HG03196 (cell line): ENCODE measurements around the gene ARF4.
A peak's percentile ranks its signal among the peaks of the same experiment; 100 is the strongest.

Experiments
- ATAC-seq: cut with Tn5 transposase; IDR thresholded peaks from one replicate; pipeline ENCODE4 v1.9.1; 2021; ENCODE audit not compliant: unreplicated experiment

Gene ARF4

DNA sequence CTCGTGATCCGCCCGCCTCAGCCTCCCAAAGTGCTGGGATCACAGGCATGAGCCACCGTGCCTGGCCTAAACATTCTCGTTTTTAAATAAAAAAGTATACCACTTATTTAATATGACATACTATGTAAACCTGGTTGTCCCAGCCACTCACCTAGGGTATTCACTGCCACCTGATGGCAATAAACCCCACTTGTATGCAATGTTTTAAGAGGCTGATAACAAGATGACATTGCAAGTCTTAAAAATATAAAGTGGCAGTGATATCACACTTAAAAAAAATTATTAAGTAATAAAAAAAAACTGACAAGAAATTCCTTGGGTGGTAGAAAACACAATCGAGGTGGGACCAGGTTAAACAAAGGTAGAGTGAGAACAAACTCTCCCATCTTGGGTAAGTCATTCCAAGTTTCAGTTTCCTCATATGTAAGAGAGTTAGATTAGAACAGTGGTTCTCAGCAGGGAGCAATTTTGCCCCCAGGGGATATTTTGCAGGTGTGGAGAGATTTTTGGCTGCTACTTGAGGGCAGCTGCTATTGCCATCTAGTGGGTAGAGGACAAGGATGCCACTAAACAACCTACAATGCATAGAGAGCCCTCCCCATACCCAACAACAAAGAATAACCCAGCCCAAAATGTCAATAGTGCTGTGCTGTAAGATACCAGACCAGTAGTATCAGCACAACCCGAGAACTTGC is 14.5 kb downstream of the ARF4 start:
- no peak for ATAC-seq

GRCh38 chr3:57577801-57578200 is 19.3 kb downstream of the ARF4 start:
- ATAC-seq = no peak

DNA sequence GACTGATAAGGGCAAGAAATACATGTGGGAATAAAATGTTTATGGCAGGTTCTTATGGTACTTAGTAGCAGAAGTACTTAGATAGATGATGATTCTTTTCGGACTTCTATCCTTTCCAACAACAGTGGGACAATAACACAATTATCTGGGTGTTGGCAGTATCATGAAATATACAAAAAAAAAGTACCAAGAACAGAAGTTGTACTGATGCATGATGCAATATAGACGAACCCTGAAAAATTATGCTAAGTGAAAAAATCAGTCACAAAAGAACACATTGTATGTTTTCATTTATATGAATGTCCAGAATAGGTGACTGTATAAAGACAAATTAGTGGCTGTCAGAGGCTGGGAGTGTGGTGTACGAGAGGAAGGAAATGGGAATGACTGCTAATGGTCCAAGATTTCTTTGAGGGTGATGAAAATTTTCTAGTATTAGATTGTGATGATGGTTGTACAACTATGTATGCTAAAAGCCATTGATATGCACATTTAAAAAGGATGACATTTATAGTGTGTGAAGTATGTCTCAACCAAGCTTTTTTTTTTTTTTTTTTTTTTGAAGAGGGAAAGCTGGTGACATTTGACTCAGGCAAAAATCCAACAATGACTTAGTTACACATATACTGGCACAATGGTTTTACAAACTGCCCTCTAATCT is 21.0 kb downstream of the ARF4 start:
- no peak for ATAC-seq

GRCh38 chr3:57572096-57572495 is 25.0 kb downstream of the ARF4 start:
- ATAC-seq = no peak

DNA sequence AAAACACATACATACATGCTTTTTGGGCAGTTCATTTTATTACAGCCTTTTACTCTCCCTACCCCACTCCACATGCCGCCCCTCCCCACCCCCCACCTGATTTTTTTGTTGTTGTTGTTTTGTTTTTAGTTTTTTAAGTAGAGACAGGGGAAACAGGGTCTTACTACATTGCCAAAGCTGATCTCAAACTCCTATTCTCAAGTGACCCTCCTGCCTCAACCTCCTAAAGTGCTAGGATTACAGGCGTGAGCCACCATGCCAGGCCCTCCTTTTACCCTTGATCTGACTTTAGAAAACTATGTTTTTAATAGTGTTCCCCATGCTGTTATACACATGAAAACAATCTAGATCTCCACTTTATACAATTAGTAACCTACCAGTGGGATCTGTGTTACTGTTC is 26.3 kb downstream of the ARF4 start:
- no peak for ATAC-seq

GRCh38 chr3:57569859-57570450 is 27.2 kb downstream of the ARF4 start:
- ATAC-seq = no peak

DNA sequence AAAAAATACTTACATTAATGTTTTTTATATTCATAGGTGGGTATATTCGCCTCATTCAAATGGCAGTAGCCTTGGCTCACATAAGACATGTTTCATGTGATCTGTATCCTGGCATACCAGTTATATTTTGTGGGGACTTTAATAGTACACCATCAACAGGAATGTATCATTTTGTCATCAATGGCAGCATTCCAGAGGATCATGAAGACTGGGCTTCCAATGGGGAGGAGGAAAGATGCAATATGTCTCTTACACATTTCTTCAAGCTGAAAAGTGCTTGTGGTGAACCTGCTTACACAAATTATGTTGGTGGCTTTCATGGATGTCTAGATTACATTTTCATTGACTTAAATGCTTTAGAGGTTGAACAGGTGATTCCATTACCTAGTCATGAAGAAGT is 37.6 kb downstream of the ARF4 start:
- ATAC-seq = no peak

- peak; percentile 22 for ATAC-seq
Observed at GRCh38 chr3:57557085-57557537, 40.0 kb downstream of the ARF4 start.

DNA sequence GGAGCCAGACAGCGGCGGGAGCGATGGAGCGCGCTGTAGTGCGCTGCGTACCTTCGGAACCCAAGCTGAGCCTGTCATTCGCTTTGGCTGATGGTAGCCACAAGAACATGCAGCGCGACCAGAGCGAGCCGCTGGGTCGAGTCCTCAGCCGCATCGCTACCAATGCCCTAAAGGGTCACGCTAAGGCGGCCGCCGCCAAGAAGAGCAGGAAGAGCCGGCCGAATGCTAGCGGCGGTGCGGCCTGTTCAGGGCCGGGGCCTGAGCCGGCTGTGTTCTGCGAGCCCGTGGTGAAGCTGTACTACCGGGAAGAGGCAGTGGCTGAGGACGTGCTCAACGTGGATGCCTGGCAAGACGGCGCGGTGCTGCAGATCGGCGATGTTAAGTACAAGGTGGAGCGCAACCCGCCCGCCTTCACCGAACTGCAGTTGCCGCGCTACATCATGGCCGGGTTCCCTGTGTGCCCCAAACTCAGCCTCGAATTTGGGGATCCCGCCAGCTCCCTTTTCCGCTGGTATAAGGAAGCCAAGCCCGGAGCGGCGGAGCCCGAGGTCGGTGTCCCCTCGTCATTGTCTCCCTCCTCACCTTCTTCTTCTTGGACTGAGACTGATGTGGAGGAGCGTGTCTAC is 40.6 kb downstream of the ARF4 start:
- ATAC-seq = peak; percentile 30

- ATAC-seq = peak; percentile 86
Observed at GRCh38 chr3:57555738-57556458, 41.2 kb downstream of the ARF4 start, which contains the start of gene PDE12. PDE12 (plus strand) TSS chr3:57556274; CDS start chr3:57556380, 106 bp downstream.

GRCh38 chr3:57555306-57555705 is 41.8 kb downstream of the ARF4 start:
- ATAC-seq = no peak

GRCh38 chr3:57546616-57547015 is 50.5 kb downstream of the ARF4 start:
- ATAC-seq = no peak

- ATAC-seq = no peak
Observed at GRCh38 chr3:57545636-57546268, 51.4 kb downstream of the ARF4 start.

GRCh38 chr3:57544181-57545125 is 52.7 kb downstream of the ARF4 start, which contains the start of gene DNAH12:
DNAH12 (minus strand) TSS chr3:57544344; CDS start chr3:57542870, 1,474 bp downstream.
- ATAC-seq = no peak

- ATAC-seq = no peak
Observed at GRCh38 chr3:57538465-57538864, 58.7 kb downstream of the ARF4 start.

DNA sequence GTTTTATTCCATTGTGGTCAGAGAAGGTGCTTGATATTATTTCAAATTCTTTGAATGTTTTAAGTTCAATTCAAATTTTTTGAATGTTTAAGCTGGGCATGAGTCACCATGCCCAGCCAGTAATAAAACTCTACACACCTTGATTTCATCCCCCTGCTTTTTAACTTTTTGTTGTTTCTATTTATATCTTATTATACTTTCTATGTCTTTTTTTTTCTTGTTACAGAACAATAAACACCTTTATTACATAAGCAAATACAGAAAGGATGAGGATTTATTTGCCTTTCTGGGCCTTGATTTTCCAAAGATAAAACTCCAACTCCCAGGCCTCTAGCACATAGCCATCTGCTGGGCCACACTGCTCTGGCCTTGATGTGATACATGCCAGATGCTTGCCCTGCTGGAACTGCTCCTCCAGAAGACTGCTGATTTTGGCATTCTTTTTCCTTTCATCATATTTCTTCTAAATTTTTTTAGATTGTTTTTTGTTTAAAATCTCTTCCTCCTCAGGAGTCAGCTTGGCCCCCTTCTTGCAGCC is 67.0 kb downstream of the ARF4 start:
- ATAC-seq = no peak
